Measurements from ENCODE around the gene SOAT1.

DNA sequence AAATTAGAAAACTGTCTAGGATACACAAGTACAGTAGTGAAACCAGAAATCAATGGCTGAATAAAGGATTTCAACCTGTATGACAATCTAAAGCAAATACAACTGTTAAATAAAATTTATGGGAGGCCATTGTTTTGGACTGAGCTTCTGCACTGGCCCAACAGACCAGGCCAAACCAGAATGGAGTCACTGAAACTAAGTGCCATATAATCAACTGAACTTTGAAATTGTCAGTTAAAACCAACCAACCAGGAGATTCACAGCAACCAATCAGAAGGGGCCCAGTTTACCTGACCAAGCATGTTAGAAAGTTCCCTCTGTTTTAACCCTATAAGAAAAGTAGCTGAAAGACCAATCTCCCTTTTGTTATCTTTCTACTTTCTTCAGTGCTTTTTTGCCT is 30.5 kb upstream of the SOAT1 start:
- no peak for TF ChIP-seq CTCF (conservative IDR thresholded peaks at IDR 0.05)
- no peak for TF ChIP-seq ZFX (IDR thresholded peaks at IDR 0.05)

Data from C4-2B (cell line).